Measurements from ENCODE around the gene TTLL10. TPM values are rescaled to one million over a fixed set of nuclear protein-coding genes. Genes with fewer than 3 reads are reported as not detected.

Gene TTLL10
- total and polyA plus RNA-seq, 10 donors = 0.02 to 0.34 (median 0.10) TPM; not detected in 6

- peaks cover 0 to 98% (median 71%) of the 10 kb centered on the region in 7 donors for H3K27me3 ChIP-seq (replicated peaks in 1 of 7)
- intact Hi-C loops (cut with DNase I; ENCODE audit: low total_unique reads) = no loop called here
Observed at GRCh38 chr1:1168451-1169411, 4.9 kb upstream of the TTLL10 start.

GRCh38 chr1:1169429-1170214, 4.1 kb upstream of the TTLL10 start:
- 59 to 70% (median 64%) methylated on average over 17 to 32 of the region's 32 CpGs for WGBS, 5 donors
- H3K27ac ChIP-seq = no peak overlapping the region

More at GRCh38 chr1:1168451-1169411, 4.9 kb upstream of the TTLL10 start:
- H3K9me3 ChIP-seq = no peaks in the 10 kb centered on the region
- H3K4me1 ChIP-seq = peaks cover 0 to 64% (median 30%) of the 10 kb centered on the region in 6 donors
- 71 to 83% (median 83%) methylated on average over 24 to 37 of the region's 37 CpGs for WGBS, 5 donors
- H3K27ac ChIP-seq = no peak overlapping the region
- H3K4me3 ChIP-seq = no peak overlapping the region
- no peaks in the 10 kb centered on the region for H3K36me3 ChIP-seq
- no peak for TF ChIP-seq POLR2A (IDR thresholded peaks at IDR 0.05)
- no peak for TF ChIP-seq POLR2AphosphoS5 (IDR thresholded peaks at IDR 0.05)
- TF ChIP-seq CTCF (IDR thresholded peaks at IDR 0.05 in 8 of 11, conservative IDR thresholded peaks at IDR 0.05 in 3 of 11) = no peak
- peak; percentile 66 for DNase-seq

GRCh38 chr1:1170215-1171091, 3.2 kb upstream of the TTLL10 start:
- H3K36me3 ChIP-seq = no peaks in the 10 kb centered on the region
- intact Hi-C loops (cut with DNase I; ENCODE audit: low total_unique reads) = no loop called here
- H3K27me3 ChIP-seq (replicated peaks in 1 of 7) = peaks cover 0 to 100% (median 73%) of the 10 kb centered on the region in 7 donors
- DNase-seq = peak; percentile 60
- peaks cover 0 to 3% (median 0%) of the 10 kb centered on the region in 8 donors for H3K9me3 ChIP-seq
- peaks cover 0 to 73% (median 38%) of the 10 kb centered on the region in 6 donors for H3K4me1 ChIP-seq
- WGBS, 5 donors = 19 to 47% (median 42%) methylated on average over 12 to 26 of the region's 26 CpGs
- no peak overlapping the region for H3K27ac ChIP-seq
- no peak for TF ChIP-seq POLR2A (IDR thresholded peaks at IDR 0.05)
- TF ChIP-seq POLR2AphosphoS5 (IDR thresholded peaks at IDR 0.05) = no peak
- no peak for TF ChIP-seq CTCF (IDR thresholded peaks at IDR 0.05 in 8 of 11, conservative IDR thresholded peaks at IDR 0.05 in 3 of 11)
- no peak overlapping the region for H3K4me3 ChIP-seq

More at GRCh38 chr1:1169429-1170214, 4.1 kb upstream of the TTLL10 start:
- intact Hi-C loops (cut with DNase I; ENCODE audit: low total_unique reads) = no loop called here
- no peak overlapping the region for H3K4me3 ChIP-seq
- H3K36me3 ChIP-seq = no peaks in the 10 kb centered on the region
- H3K4me1 ChIP-seq = peaks cover 0 to 73% (median 36%) of the 10 kb centered on the region in 6 donors
- TF ChIP-seq CTCF (IDR thresholded peaks at IDR 0.05 in 8 of 11, conservative IDR thresholded peaks at IDR 0.05 in 3 of 11) (no peak), POLR2AphosphoS5 (IDR thresholded peaks at IDR 0.05) (no peak)
- peak; percentile 75 for DNase-seq
- peaks cover 0 to 100% (median 80%) of the 10 kb centered on the region in 7 donors for H3K27me3 ChIP-seq (replicated peaks in 1 of 7)
- H3K9me3 ChIP-seq = no peaks in the 10 kb centered on the region

Measured in spleen (tissue), 11 donors.